BJ (cell line): ENCODE data around the gene PHF10. TPM values are rescaled to one million over a fixed set of nuclear protein-coding genes. Genes with fewer than 3 reads are reported as not detected.
A peak's percentile ranks its signal among the peaks of the same experiment; 100 is the strongest.
"Not testable (repeated sequence)": the region's sequence is repeated elsewhere in the genome, so short reads cannot be mapped to it uniquely, and the experiment has no call there.

Experiments used
- CTCF ChIA-PET: fragments of 350-600 bp; formaldehyde crosslinking; extraction: SDS; loops from one replicate; lab custom pipeline; 2021; ENCODE audit warnings: antibody characterized with exemption, inconsistent platforms; lab: Yijun Ruan, JAX
- POLR2A ChIA-PET: fragments of 300-600 bp; sonication (Branson Sonifier 250); formaldehyde crosslinking; extraction: SDS; loops from one replicate; lab custom pipeline; 2021; ENCODE audit warnings: antibody characterized with exemption; lab: Charles Lee
- DNase-seq: peaks from one replicate; pipeline ENCODE4 v3.0.0-alpha.2; 2011; ENCODE audit warnings: low read depth
- H3K27me3 ChIP-seq: 2 replicates; pipeline ENCODE4 v1.6.0; 2011; ENCODE audit warnings: low read length; ENCODE audit not compliant: control insufficient read depth, insufficient read depth
- H3K36me3 ChIP-seq: 2 replicates; pipeline ENCODE4 v1.5.1; 2011; ENCODE audit warnings: low read length; ENCODE audit not compliant: control insufficient read depth, insufficient read depth
- H3K4me3 ChIP-seq: 2 replicates; pipeline ENCODE4 v1.5.1; 2011; ENCODE audit warnings: low read depth, mild to moderate bottlenecking, control low read depth, low read length
- CTCF ChIP-seq: IDR thresholded peaks from 2 replicates; pipeline ENCODE4 v1.5.1; 2011; ENCODE audit warnings: low read depth, mild to moderate bottlenecking, control low read depth, inconsistent platforms, low read length, moderate library complexity; ENCODE audit not compliant: insufficient read depth
- polyA plus RNA-seq: library from polyadenylated mRNA; depleted of rRNA; stranded (reverse); fragments of >200 nt; gene quantifications from 2 replicates; pipeline ENCODE4 v1.2.3, GENCODE V29; 2011

Gene PHF10
- polyA plus RNA-seq, 1 experiment: 9.8 TPM

- H3K36me3 ChIP-seq: 0 out of 2 replicates have a peak, but pooled peaks cover 1% of the 10 kb centered on the region
- H3K27me3 ChIP-seq: no peaks in the 10 kb centered on the region
- DNase-seq: no peak
- ChIA-PET CTCF (interaction anchor here (1.3 kb wide), 1 partner anchor 89 kb away, joined by 3 read pairs; no protein-coding TSS in a partner anchor), POLR2A (no interaction called here)
- H3K4me3 ChIP-seq: peak overlapping the region; percentile 83
- no peak for TF ChIP-seq CTCF
These were observed 22.9 kb downstream of the PHF10 start for GRCh38 chr6:169701311-169701953.

GRCh38 chr6:169700296-169700695 is 24.0 kb downstream of the PHF10 start:
- TF ChIP-seq CTCF: 0 out of 2 replicates have a peak, but pooled peaks have one; percentile 18
- ChIA-PET POLR2A (no interaction called here), CTCF (interaction anchor here (0.7 to 0.8 kb wide), 2 partner anchors 54 to 437 kb away, joined by 3 to 5 read pairs; no protein-coding TSS in a partner anchor)

GRCh38 chr6:169697115-169697514 is 27.2 kb downstream of the PHF10 start:
- H3K36me3 ChIP-seq, H3K4me3 ChIP-seq, H3K27me3 ChIP-seq, CTCF ChIA-PET, DNase-seq, POLR2A ChIA-PET: not testable (repeated sequence)
- TF ChIP-seq CTCF: peak; percentile 41

More at GRCh38 chr6:169700296-169700695, 24.0 kb downstream of the PHF10 start:
- H3K27me3 ChIP-seq: no peaks in the 10 kb centered on the region
- H3K4me3 ChIP-seq: no peak overlapping the region
- H3K36me3 ChIP-seq: 0 out of 2 replicates have a peak, but pooled peaks cover 1% of the 10 kb centered on the region
- no peak for DNase-seq

DNA sequence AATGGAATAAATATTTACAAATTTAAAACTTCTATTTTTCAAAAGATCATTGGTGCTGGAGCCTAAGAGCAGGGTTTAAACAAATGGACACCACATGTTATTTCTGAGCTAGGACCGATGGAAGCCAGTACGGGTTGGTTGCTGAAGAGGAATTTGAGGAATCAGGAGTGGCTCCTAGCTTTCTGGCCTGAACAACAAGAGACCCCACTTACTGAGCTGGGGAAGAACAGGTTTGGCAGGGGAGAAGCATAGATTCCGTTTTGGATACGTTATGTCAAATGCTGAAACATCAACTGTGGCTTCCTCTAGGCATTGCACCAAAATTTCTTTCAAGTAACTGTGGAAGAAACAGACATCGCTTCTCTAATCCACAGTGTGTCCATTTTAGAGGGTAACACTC is 29.2 kb downstream of the PHF10 start:
- no peak overlapping the region for H3K4me3 ChIP-seq
- DNase-seq: no peak
- POLR2A ChIA-PET: interaction anchor here (0.5 kb wide), 1 partner anchor 76 kb away, joined by 3 read pairs; no protein-coding TSS in a partner anchor
- TF ChIP-seq CTCF: no peak
- CTCF ChIA-PET: interaction anchor here (1.6 kb wide), 1 partner anchor 14 kb away, joined by 4 read pairs; no protein-coding TSS in a partner anchor
- no peaks in the 10 kb centered on the region for H3K27me3 ChIP-seq
- H3K36me3 ChIP-seq: no peaks in the 10 kb centered on the region

GRCh38 chr6:169692516-169692915 is 31.8 kb downstream of the PHF10 start:
- ChIA-PET POLR2A (no interaction called here), CTCF (no interaction called here)
- Histone ChIP-seq H3K36me3 (no peaks in the 10 kb centered on the region), H3K4me3 (no peak overlapping the region), H3K27me3 (no peaks in the 10 kb centered on the region)
- no peak for DNase-seq
- no peak for TF ChIP-seq CTCF
